GM12864 (cell line): ENCODE data around the gene CHSY1.
"Not testable (repeated sequence)": the region's sequence is repeated elsewhere in the genome, so short reads cannot be mapped to it uniquely, and the experiment has no call there.

ENCODE experiments used
- DNase-seq: peaks from one replicate; pipeline ENCODE4 v3.0.0-alpha.2; 2011; ENCODE audit warnings: low read depth
- H3K4me3 ChIP-seq: 2 replicates; pipeline ENCODE4 v1.5.1; 2011; ENCODE audit warnings: mild to moderate bottlenecking, low read depth, low read length, control low read depth
- CTCF ChIP-seq: IDR thresholded peaks from 2 replicates; pipeline ENCODE4 v1.5.1; 2011; ENCODE audit warnings: low read depth, mild to moderate bottlenecking, moderate library complexity, low read length, control low read depth, inconsistent platforms; ENCODE audit errors: missing control alignments

The CHSY1 gene

GRCh38 chr15:101128221-101129015, 123.4 kb downstream of the CHSY1 start:
- no peak overlapping the region for H3K4me3 ChIP-seq
- DNase-seq, result no peak
- TF ChIP-seq CTCF, result no peak

- DNase-seq, result peak; percentile 71
- no peak overlapping the region; the same call in 1 of the 2 replicates for H3K4me3 ChIP-seq
- TF ChIP-seq CTCF, result no peak
Measured at GRCh38 chr15:101127506-101128076, 124.3 kb downstream of the CHSY1 start.

- TF ChIP-seq CTCF, result no peak
- DNase-seq, result no peak
- no peak overlapping the region; the same call in 1 of the 2 replicates for H3K4me3 ChIP-seq
Measured at GRCh38 chr15:101126618-101127505, 125.0 kb downstream of the CHSY1 start.

GRCh38 chr15:101125881-101126428, 125.9 kb downstream of the CHSY1 start:
- not testable (repeated sequence) for DNase-seq, H3K4me3 ChIP-seq
